SK-N-SH treated with all-trans-retinoic acid at 6 μM for 48 hours (cell line): Measurements from ENCODE around the gene CAMKMT.

ENCODE experiments used
- CSDC2 ChIP-seq: fragments of 250-450 bp; sonication (Bioruptor Pico); IDR thresholded peaks from 2 replicates; pipeline ENCODE4 v1.5.0; 2020; ENCODE audit warnings: mild to moderate bottlenecking, moderate library complexity
- OSR1 ChIP-seq: fragments of 250-450 bp; sonication (Bioruptor Pico); IDR thresholded peaks from 2 replicates; pipeline ENCODE4 v1.8.0; 2022; ENCODE audit warnings: moderate library complexity, mild to moderate bottlenecking, inconsistent platforms
- RARB ChIP-seq: fragments of 250-450 bp; sonication (Bioruptor Pico); IDR thresholded peaks from 2 replicates; pipeline ENCODE4 v1.8.0; 2021; ENCODE audit warnings: mild to moderate bottlenecking, moderate library complexity
- ZC3H10 ChIP-seq: fragments of 250-450 bp; sonication (Bioruptor Pico); IDR thresholded peaks from 2 replicates; pipeline ENCODE4 v1.5.1; 2021; ENCODE audit warnings: mild to moderate bottlenecking, moderate library complexity

DNA sequence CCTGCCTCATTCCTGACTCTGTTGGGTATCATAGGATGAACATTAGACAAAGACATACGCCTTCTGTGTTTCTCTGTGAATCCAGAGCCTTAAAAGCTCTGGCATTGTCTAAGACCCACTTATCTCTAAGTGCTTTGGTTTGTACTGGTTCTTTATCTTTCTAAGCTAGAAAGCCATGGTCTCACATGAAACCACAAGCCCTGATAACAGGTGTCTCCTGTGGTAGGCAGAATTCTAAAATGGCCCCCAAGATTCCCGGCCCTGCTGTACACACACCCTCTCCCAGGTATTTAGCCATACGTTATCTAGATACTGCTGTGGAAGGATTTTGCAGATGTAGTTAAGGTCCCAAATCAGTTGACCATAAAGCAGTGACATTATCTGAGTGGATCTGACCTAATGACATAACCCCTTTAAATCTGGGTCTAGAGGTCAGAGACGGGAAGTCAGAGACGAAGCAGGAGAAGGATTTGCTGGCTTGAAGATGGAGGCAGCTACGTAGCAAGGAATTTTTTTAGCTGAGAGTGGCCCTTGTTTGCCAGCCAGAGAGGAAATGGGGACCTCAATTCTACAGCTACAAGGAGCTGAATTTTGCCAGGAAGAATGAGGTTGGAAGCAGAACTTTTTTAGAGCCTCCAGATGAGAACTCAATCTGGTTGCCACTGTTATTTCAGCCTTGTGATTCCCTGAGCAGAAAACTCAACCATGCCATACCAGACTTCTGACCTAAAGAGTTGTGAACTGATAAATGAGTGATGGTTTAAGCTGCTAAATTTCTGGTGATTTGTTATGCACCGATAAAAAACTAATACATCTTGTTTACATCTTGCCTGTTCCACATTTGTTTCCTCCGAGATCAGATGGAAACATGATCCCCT, 186.7 kb downstream of the CAMKMT start:
- TF ChIP-seq CSDC2 (CRISPR knock-in tag) (no peak), ZC3H10 (CRISPR knock-in tag) (no peak), RARB (CRISPR knock-in tag) (no peak), OSR1 (CRISPR knock-in tag) (no peak)
